Mammary epithelial cell (primary cell): Measurements from ENCODE around the gene VSIR.

ENCODE experiments used
- EZH2 ChIP-seq: IDR thresholded peaks from 2 replicates; pipeline ENCODE4 v1.6.1; 2012; ENCODE audit warnings: low read length, inconsistent platforms, borderline replicate concordance
- TF ChIP-seq, protein P1 (sequence below), 2 donors: IDR thresholded peaks in 1 of 2; conservative IDR thresholded peaks in 1 of 2; 2 replicates each; pipeline ENCODE4 v1.5.1; 2011 to 2012; ENCODE audit warnings: inconsistent platforms in 2 of 2, low read length in 2 of 2, mild to moderate bottlenecking in 2 of 2, control low read depth in 1 of 2, low read depth in 1 of 2; ENCODE audit not compliant: insufficient read depth in 1 of 2; ENCODE audit errors: extremely low read depth in 1 of 2

DNA sequence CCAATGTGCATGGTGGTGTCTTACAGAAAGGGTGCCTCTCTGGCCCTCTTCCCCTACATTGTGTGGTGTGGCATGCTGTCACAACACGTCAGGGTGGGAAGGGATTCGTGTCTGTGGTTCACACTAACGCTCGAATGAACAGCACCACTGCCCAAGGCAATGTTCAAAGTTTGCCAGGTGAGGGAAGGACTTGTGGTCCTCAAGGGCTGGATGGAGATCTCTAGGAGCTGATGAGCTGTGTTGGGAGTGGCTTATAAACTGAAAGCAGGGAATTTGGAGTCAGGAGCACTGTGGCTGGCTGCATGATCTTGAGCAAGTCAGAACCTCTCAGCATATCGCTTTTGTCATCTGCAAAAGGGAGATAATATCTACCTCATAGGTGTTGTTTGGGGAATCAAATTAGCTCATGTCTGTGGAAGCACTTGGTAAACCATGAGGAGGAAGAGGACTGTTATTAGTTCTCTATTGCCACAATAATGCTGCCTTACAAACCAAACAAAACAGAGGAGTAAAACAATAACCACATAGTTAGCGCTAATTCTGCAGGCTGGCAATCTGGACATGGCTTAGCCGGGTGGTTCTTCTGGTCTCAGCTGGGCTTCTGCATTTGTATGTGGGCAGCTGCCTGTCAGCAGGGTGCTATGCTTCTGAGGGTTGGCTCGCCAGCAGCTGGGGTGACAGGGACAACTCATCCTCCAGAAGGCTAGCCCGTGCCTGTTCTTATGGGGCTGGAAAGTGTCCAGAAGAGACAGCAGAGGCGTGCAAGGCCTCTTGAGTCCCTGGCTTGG, 30.8 kb downstream of the VSIR start:
- no peak for TF ChIP-seq EZH2
- TF ChIP-seq, protein P1, sequence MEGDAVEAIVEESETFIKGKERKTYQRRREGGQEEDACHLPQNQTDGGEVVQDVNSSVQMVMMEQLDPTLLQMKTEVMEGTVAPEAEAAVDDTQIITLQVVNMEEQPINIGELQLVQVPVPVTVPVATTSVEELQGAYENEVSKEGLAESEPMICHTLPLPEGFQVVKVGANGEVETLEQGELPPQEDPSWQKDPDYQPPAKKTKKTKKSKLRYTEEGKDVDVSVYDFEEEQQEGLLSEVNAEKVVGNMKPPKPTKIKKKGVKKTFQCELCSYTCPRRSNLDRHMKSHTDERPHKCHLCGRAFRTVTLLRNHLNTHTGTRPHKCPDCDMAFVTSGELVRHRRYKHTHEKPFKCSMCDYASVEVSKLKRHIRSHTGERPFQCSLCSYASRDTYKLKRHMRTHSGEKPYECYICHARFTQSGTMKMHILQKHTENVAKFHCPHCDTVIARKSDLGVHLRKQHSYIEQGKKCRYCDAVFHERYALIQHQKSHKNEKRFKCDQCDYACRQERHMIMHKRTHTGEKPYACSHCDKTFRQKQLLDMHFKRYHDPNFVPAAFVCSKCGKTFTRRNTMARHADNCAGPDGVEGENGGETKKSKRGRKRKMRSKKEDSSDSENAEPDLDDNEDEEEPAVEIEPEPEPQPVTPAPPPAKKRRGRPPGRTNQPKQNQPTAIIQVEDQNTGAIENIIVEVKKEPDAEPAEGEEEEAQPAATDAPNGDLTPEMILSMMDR (conservative IDR thresholded peaks at IDR 0.05 in 1 of 2, IDR thresholded peaks at IDR 0.05 in 1 of 2; ENCODE audit: extremely low read depth in 1 of 2, insufficient read depth in 1 of 2, low read depth in 1 of 2, low read length in 2 of 2), result no peak
